ENCODE data around the gene FMN2.

GRCh38 chr1:240391660-240392260, 300.1 kb downstream of the FMN2 start:
- TF ChIP-seq POLR2A (IDR thresholded peaks at IDR 0.05) (no peak), EP300 (IDR thresholded peaks at IDR 0.05) (no peak), CTCF (IDR thresholded peaks at IDR 0.05) (no peak)
